ENCODE data around the gene AKR1C8. TPM values are rescaled to one million over a fixed set of nuclear protein-coding genes. Genes with fewer than 3 reads are reported as not detected.

Gene AKR1C8
- total and polyA plus RNA-seq, 2 of the 13 experiments (the other 11 are each of a cell fraction or from before 2014, with no cell fraction given) = 0.12 TPM; not detected in 1

DNA sequence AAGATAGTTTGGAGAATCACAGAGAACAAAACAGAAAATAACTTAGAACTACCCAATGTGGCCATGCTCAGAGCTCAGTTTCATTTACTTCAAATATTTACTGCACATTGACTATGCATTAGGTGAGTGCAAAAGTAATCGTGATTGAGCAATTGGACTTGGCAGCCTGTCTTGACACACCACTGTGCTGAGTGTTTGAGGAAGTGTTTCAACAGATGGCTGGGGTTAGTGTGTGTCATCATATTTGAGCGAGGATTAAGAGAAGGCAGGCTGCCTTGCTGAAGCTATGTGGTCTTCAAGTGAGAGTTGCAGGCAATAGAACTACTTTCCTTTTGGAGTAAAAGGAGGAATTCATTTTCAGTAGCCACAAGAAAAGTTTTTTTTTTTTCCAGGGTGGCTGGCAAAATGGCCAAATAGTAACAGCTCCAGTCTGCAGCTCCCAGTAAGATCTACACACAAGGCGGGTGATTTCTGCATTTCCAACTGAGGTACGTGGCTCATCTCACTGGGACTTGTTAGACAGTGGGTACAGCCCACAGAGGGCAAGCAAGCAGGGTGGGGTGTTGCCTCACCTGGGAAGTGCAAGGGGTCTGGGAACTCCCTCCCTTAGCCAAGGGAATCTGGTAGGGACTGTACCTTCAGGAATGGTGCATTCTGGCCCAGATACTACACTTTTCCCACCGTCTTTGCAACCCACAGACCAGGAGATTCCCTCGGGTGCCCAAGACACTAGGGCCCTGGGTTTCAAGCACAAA is 49.3 kb upstream of the AKR1C8 start (continued):
- TF ChIP-seq, protein P1, sequence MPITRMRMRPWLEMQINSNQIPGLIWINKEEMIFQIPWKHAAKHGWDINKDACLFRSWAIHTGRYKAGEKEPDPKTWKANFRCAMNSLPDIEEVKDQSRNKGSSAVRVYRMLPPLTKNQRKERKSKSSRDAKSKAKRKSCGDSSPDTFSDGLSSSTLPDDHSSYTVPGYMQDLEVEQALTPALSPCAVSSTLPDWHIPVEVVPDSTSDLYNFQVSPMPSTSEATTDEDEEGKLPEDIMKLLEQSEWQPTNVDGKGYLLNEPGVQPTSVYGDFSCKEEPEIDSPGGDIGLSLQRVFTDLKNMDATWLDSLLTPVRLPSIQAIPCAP (CRISPR knock-in tag; IDR thresholded peaks at IDR 0.05; ENCODE audit: low read depth) = no peak
- TF ChIP-seq MAFK (conservative IDR thresholded peaks at IDR 0.05 in 1 of 2, IDR thresholded peaks at IDR 0.05 in 1 of 2; ENCODE audit: low read length in 2 of 2) (peak; percentile 40 to 62; a peak in 3 of 4 replicates), SRSF4 (IDR thresholded peaks at IDR 0.05; ENCODE audit: low read depth, low read length, poor library complexity, severe bottlenecking) (no peak), ETV6 (CRISPR knock-in tag; conservative IDR thresholded peaks at IDR 0.05) (no peak), ZNF264 (CRISPR knock-in tag; IDR thresholded peaks at IDR 0.05) (0 out of 2 replicates have a peak, but pooled peaks have one; percentile 51), ZMYM4 (CRISPR knock-in tag; IDR thresholded peaks at IDR 0.05) (peak; percentile 95), NR2F6 (IDR thresholded peaks at IDR 0.05) (peak; percentile 57; the same call in 1 of the 2 replicates), NR2F6 (CRISPR knock-in tag; IDR thresholded peaks at IDR 0.05) (peak; percentile 58), U2AF1 (optimal IDR thresholded peaks at IDR 0.05; ENCODE audit: low read depth, low read length) (no peak), MAZ (IDR thresholded peaks at IDR 0.05; ENCODE audit: borderline replicate concordance, low read depth, low read length) (no peak), MAZ (CRISPR knock-in tag; IDR thresholded peaks at IDR 0.05; ENCODE audit: low read depth) (peak; percentile 55; the same call in 1 of the 2 replicates), ZNF382 (CRISPR knock-in tag; IDR thresholded peaks at IDR 0.05; ENCODE audit: borderline replicate concordance) (no peak), ZNF263 (CRISPR knock-in tag; IDR thresholded peaks at IDR 0.05) (no peak), MEIS2 (CRISPR knock-in tag; IDR thresholded peaks at IDR 0.05) (peak; percentile 51; the same call in 1 of the 2 replicates), ZNF354B (CRISPR knock-in tag; IDR thresholded peaks at IDR 0.05) (no peak), XBP1 (CRISPR knock-in tag; IDR thresholded peaks at IDR 0.05) (no peak), ZNF547 (CRISPR knock-in tag; IDR thresholded peaks at IDR 0.05) (no peak), ZNF510 (CRISPR knock-in tag; IDR thresholded peaks at IDR 0.05; ENCODE audit: low read depth) (no peak), ZFP82 (CRISPR knock-in tag; IDR thresholded peaks at IDR 0.05; ENCODE audit: borderline replicate concordance) (no peak), ZZZ3 (CRISPR knock-in tag; IDR thresholded peaks at IDR 0.05; ENCODE audit: borderline replicate concordance) (no peak), SP140L (CRISPR knock-in tag; IDR thresholded peaks at IDR 0.05; ENCODE audit: borderline replicate concordance) (no peak), ZNF781 (CRISPR knock-in tag; IDR thresholded peaks at IDR 0.05; ENCODE audit: borderline replicate concordance, not compliant biosample characterization) (peak; percentile 21), ZNF816 (CRISPR knock-in tag; IDR thresholded peaks at IDR 0.05; ENCODE audit: borderline replicate concordance) (no peak), SATB2 (CRISPR knock-in tag; IDR thresholded peaks at IDR 0.05) (no peak)
- TF ChIP-seq, protein P2, sequence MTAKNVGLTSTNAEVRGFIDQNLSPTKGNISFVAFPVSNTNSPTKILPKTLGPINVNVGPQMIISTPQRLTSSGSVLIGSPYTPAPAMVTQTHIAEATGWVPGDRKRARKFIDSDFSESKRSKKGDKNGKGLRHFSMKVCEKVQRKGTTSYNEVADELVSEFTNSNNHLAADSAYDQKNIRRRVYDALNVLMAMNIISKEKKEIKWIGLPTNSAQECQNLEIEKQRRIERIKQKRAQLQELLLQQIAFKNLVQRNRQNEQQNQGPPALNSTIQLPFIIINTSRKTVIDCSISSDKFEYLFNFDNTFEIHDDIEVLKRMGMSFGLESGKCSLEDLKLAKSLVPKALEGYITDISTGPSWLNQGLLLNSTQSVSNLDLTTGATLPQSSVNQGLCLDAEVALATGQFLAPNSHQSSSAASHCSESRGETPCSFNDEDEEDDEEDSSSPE (CRISPR knock-in tag; IDR thresholded peaks at IDR 0.05) = no peak
- TF ChIP-seq, protein P3, sequence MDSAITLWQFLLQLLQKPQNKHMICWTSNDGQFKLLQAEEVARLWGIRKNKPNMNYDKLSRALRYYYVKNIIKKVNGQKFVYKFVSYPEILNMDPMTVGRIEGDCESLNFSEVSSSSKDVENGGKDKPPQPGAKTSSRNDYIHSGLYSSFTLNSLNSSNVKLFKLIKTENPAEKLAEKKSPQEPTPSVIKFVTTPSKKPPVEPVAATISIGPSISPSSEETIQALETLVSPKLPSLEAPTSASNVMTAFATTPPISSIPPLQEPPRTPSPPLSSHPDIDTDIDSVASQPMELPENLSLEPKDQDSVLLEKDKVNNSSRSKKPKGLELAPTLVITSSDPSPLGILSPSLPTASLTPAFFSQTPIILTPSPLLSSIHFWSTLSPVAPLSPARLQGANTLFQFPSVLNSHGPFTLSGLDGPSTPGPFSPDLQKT (CRISPR knock-in tag; IDR thresholded peaks at IDR 0.05; ENCODE audit: borderline replicate concordance) = no peak

All from HepG2 (cell line).